ENCODE results near the gene RPS15.

The RPS15 gene

DNA sequence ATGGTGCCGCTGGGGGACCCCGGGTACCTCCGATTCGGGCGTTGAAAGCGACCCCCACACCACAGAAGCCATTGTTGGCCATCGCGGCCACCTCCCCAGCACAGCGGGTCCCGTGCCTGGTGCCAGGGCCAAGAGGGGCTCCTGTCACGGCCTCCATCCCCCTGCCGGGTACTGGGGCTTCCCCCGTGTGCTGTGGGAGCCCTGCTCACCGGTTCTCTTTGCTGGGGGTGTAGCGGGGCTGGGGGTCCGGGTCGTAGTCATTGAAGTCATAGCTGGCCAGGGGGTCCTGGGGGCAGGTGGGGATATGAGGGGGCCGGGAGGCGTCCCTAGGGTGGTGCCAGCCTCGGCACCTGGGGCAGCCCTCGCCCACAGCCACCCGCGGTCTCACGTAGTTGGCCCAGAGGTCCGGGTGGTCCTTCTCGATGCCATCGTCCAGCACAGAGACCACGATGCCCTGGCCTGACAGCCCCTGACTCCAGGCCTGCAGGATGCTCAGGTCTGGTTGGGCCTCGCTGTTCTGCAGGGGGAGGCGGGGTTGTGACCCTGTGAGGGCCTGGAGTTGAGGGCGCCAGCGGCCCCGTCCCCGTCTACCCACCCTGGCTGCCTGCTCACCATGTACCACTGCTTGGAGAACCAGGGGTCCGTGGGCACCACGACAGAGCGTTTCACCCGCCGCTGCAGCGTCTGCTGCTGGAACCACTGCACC lies 49.5 kb downstream of the RPS15 start:
- CTCF ChIA-PET: no interaction called here
- no peak for TF ChIP-seq L3MBTL2 (conservative IDR thresholded peaks at IDR 0.05)
- TF ChIP-seq HDGF (IDR thresholded peaks at IDR 0.05; ENCODE audit: borderline replicate concordance): no peak
- no peak for TF ChIP-seq SP1 (IDR thresholded peaks at IDR 0.05)
- TF ChIP-seq, protein P1, sequence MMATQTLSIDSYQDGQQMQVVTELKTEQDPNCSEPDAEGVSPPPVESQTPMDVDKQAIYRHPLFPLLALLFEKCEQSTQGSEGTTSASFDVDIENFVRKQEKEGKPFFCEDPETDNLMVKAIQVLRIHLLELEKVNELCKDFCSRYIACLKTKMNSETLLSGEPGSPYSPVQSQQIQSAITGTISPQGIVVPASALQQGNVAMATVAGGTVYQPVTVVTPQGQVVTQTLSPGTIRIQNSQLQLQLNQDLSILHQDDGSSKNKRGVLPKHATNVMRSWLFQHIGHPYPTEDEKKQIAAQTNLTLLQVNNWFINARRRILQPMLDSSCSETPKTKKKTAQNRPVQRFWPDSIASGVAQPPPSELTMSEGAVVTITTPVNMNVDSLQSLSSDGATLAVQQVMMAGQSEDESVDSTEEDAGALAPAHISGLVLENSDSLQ (IDR thresholded peaks at IDR 0.05): no peak
- TF ChIP-seq NFRKB (IDR thresholded peaks at IDR 0.05): no peak
- TF ChIP-seq LEF1 (IDR thresholded peaks at IDR 0.05; ENCODE audit: borderline replicate concordance): no peak
- no peak for TF ChIP-seq FOXA1 (IDR thresholded peaks at IDR 0.05)
- no peak for TF ChIP-seq CTBP1 (IDR thresholded peaks at IDR 0.05; ENCODE audit: borderline replicate concordance)
- TF ChIP-seq SUZ12 (IDR thresholded peaks at IDR 0.05): no peak
- no peak for TF ChIP-seq ELF4 (IDR thresholded peaks at IDR 0.05)
- no peak for TF ChIP-seq FOXM1 (IDR thresholded peaks at IDR 0.05; ENCODE audit: borderline replicate concordance)
- TF ChIP-seq BHLHE40 (IDR thresholded peaks at IDR 0.05; ENCODE audit: borderline replicate concordance): no peak
- TF ChIP-seq ZNF384 (IDR thresholded peaks at IDR 0.05): no peak
- no peak for TF ChIP-seq FOXK2 (IDR thresholded peaks at IDR 0.05)
- TF ChIP-seq TARDBP (IDR thresholded peaks at IDR 0.05): no peak
- TF ChIP-seq ARNT (IDR thresholded peaks at IDR 0.05): no peak
- no peak for DNase-seq (ENCODE audit: extremely low spot score)
- POLR2A ChIA-PET: interaction anchor here (1.2 kb wide), 1 partner anchor 12 kb away, joined by 3 read pairs; no protein-coding TSS in a partner anchor

DNA sequence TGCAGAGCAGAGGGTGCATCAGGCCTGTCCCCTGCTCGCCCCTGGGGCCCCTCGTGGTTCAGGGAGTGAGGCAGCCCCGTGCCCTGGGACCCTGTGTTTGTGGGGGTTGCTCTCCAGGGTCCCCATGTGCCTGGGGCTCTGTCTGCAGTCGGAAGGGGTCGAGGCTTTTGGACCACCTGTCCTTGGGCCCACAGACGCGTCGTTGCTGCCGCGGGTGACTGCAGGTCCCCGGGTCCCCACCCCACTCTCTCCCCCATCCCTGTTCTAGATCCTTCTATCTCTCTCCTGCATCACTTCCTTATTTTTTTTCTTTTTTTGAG lies 50.0 kb downstream of the RPS15 start:
- ChIA-PET CTCF (interaction anchor here (0.6 kb wide), 1 partner anchor 12 kb away, joined by 5 read pairs; no protein-coding TSS in a partner anchor), POLR2A (interaction anchor here (1.2 kb wide), 1 partner anchor 13 kb away, joined by 3 read pairs; no protein-coding TSS in a partner anchor)
- no peak for TF ChIP-seq SP1 (IDR thresholded peaks at IDR 0.05)
- no peak for TF ChIP-seq L3MBTL2 (conservative IDR thresholded peaks at IDR 0.05)
- no peak for TF ChIP-seq HDGF (IDR thresholded peaks at IDR 0.05; ENCODE audit: borderline replicate concordance)
- TF ChIP-seq NFRKB (IDR thresholded peaks at IDR 0.05): no peak
- no peak for TF ChIP-seq ELF4 (IDR thresholded peaks at IDR 0.05)
- no peak for TF ChIP-seq BHLHE40 (IDR thresholded peaks at IDR 0.05; ENCODE audit: borderline replicate concordance)
- no peak for TF ChIP-seq FOXM1 (IDR thresholded peaks at IDR 0.05; ENCODE audit: borderline replicate concordance)
- TF ChIP-seq TARDBP (IDR thresholded peaks at IDR 0.05): no peak
- TF ChIP-seq FOXA1 (IDR thresholded peaks at IDR 0.05): no peak
- no peak for TF ChIP-seq CTBP1 (IDR thresholded peaks at IDR 0.05; ENCODE audit: borderline replicate concordance)
- no peak for TF ChIP-seq FOXK2 (IDR thresholded peaks at IDR 0.05)
- TF ChIP-seq SUZ12 (IDR thresholded peaks at IDR 0.05): no peak
- DNase-seq (ENCODE audit: extremely low spot score): no peak

DNA sequence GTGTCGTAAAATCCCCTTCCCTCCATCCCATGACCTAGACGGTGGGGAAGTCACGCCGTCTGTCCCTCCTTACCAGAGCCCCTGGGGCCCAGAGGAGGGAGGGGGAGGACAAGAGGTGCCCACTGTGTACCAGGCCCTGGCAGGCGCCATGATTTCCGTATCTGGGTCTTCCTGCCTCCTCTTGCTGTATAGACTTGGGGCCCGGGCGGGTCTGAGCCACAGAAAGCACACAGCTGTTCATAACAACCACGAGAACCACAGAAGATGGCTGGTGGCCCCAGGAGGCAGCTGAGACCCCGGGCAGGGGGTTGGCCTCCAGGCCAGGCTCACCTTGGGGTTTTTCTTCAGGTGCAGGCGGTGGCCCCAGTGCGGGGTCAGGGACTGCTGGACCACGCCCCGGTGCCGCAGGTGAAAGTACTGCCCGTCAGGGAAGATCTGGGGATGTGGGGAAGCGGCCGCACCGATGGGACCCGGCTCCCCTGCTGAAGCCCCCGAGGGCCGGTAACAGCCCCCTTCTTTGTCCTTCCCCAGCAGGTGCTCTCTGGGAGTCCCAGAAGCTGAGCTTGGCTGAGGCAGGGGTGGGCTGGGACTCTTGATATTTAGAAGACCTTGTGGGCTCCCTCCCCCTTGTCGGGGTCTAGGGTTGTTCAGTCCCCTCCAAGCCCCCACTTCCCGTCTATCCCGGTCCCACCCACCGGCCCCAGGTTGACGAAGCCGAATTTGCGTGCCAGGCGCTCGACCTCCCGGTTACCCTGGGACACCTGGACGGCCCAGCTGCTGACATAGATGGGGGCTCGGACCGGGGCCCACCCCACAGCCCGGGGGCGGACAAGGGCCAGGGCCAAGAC lies 51.5 kb downstream of the RPS15 start:
- no peak for DNase-seq (ENCODE audit: extremely low spot score)
- ChIA-PET CTCF (interaction anchor here (1.4 kb wide), 1 partner anchor 56 kb away, joined by 4 read pairs; no protein-coding TSS in a partner anchor), POLR2A (no interaction called here)
- TF ChIP-seq ARNT (IDR thresholded peaks at IDR 0.05) (no peak), FOXM1 (IDR thresholded peaks at IDR 0.05; ENCODE audit: borderline replicate concordance) (no peak), NFRKB (IDR thresholded peaks at IDR 0.05) (no peak), SP1 (IDR thresholded peaks at IDR 0.05) (no peak), ZNF384 (IDR thresholded peaks at IDR 0.05) (no peak), L3MBTL2 (conservative IDR thresholded peaks at IDR 0.05) (no peak), LEF1 (IDR thresholded peaks at IDR 0.05; ENCODE audit: borderline replicate concordance) (no peak), FOXA1 (IDR thresholded peaks at IDR 0.05) (no peak), SUZ12 (IDR thresholded peaks at IDR 0.05) (no peak), TARDBP (IDR thresholded peaks at IDR 0.05) (no peak), HDGF (IDR thresholded peaks at IDR 0.05; ENCODE audit: borderline replicate concordance) (no peak; the same call in 1 of the 2 replicates), CTBP1 (IDR thresholded peaks at IDR 0.05; ENCODE audit: borderline replicate concordance) (no peak), BHLHE40 (IDR thresholded peaks at IDR 0.05; ENCODE audit: borderline replicate concordance) (no peak), FOXK2 (IDR thresholded peaks at IDR 0.05) (no peak), ELF4 (IDR thresholded peaks at IDR 0.05) (no peak)
- TF ChIP-seq, protein P1 (IDR thresholded peaks at IDR 0.05): no peak

All from HEK293T (cell line).